SW480 (cell line): Measurements from ENCODE around the gene STPG4.
"Not testable (repeated sequence)": the region's sequence is repeated elsewhere in the genome, so short reads cannot be mapped to it uniquely, and the experiment has no call there.

Experiments
- DNase-seq: peaks from one replicate; pipeline ENCODE4 v3.0.0-alpha.2; 2016; ENCODE audit warnings: low spot score

Gene STPG4, protein sequence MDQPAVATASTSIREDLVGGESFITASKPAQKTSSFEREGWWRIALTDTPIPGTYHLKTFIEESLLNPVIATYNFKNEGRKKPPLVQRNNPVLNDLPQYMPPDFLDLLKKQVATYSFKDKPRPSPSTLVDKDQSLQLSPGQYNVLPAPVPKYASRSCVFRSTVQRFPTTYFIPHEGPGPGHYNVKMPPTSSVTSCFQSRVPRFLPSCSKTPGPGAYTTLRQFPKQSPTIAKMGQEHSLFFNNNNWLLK

DNA sequence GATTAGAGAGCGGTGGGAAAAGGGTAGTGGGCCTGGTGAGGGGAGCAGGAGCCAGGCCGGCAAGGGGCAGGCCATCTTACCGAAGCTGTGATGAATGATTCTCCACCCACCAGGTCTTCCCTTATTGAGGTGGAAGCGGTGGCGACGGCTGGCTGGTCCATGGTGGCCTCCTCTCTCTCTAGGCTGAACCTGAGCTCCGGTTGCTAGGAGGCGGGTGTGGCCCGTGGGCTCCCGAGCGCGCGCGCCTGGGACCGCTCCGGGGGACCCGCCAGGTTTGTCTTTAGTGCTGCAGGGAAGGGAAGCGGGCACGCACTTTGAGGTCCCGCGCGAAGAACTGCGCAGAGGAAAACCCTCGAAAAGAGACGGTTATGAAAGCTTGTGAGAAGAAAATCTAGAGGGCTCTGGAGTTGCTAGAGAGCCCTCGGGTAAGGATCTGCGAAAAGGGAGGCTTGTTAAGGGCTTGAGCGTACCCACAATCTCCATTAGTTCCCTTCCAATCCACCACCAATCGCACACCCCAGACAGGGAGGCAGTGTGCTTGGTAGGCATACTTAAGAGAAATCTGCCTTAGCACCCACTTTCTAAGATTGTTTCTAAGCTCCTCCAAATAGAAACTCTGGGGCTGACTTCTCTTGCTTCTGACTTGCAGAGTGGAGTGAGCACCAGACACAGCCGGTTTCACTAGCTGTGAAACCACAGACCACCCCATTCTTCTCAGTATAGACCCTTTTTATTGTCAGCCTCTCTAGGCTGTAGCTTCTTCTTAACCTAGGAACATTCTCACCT, at the start of gene STPG4:
Gene STPG4 (minus strand): TSS at position 218 of the 786 bp plus-strand sequence. CDS start 57 bp downstream, at position 161.
- DNase-seq, result no peak

GRCh38 chr2:47204691-47205090, 49.6 kb upstream of the STPG4 start:
- no peak for DNase-seq

DNA sequence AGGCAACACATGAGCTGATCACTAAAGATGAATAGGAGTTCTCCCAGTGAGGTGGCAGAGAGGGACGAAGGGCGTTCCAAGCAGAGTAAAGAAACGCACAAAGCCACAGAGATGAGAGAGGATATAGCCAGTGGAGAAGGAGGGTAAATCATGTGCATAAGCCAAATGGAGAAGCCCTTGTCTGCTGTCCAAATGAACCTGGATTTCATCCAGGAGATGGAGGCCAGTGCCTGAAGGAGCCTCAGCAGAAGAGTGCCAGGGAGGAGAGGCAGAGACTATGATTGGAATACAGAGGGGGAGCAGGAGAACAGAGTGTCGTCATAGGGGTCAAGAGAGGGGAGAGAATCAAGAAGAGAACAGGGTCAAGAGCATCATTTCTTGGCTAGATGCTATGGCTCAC, 48.9 kb upstream of the STPG4 start:
- DNase-seq, result no peak

DNA sequence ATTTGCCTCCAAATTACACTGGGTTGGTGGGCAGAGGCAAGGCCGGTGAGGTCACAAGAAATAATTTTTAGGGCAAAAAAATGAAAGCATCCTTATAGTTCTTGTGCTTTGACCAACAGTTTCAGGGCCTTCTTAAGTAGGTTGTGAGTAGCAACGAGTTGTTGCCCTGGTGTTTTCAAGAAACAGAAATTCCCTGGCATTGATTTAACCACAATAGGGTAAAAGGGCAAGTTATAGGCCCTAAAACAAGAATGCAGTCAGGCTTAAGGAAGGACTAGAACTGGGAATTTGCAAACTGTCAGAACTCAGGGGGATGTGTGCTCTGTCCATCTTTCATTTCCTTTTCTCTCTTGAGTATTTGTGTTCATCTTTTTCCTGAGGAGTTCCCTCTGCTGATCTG, 46.1 kb upstream of the STPG4 start:
- DNase-seq, result no peak

DNA sequence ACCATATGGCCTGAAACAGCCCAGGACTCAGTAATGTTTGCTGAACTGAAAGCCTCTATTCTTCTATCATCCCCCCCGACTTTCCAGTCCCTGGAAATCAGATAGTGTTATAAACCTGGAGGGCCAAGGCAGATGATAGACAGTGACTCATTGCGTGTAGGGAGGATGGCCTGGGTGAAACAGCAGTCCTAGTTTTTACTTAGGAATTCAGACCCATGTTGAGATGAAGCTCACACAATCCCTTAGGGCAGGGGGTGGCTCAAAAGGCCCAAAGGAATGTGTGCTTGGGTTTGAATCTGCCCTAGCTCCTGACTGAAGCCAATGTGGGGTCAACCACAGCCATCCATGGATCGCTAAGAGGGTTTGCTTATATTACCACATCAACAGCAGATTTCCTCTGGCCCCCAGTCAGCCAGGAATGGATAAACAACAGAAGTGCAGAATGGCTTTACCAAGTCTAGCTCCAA, 43.9 kb upstream of the STPG4 start:
- peak; percentile 95 for DNase-seq

DNA sequence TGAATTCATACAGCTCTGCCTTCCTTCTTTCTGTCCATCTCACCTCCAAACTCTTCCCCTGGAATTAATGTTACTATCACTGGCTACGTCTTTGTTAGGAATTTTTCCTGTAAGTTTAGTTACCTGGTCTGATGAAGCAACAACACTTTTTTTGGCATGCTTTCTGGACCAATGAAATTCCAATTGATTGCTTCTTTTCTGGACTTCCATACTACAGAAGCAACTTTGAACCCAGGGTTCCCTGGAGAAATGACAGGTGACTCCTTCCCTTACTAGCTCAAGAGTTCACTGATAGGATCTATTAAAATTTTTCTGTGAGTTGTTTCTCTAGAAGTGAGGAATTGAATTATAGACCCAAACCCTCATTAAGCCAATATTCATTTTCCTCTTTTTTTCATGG, 41.4 kb upstream of the STPG4 start:
- DNase-seq, result no peak

GRCh38 chr2:47196046-47196445, 40.9 kb upstream of the STPG4 start:
- no peak for DNase-seq

DNA sequence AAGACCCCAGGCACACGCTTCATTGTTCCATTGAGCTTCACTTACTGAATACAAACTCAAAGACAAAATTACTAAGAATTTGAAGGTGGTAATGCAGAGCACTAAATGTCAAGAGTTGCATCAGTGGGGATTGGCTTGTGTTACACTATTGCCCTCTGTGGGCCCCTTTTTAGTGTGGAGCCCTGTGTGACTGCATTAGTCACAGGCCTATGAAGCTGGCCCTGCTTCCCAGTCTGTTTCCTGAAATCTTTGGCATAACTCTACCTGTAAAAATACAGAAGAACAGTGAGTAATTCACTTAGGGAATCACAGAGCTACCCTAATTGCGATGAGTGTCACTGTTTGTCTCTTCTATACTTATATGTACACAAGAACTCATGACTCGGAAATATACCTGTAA, 40.0 kb upstream of the STPG4 start:
- peak; percentile 69 for DNase-seq

GRCh38 chr2:47194410-47194809, 39.3 kb upstream of the STPG4 start:
- DNase-seq, result no peak

- no peak for DNase-seq
These were observed 38.5 kb upstream of the STPG4 start for GRCh38 chr2:47193607-47194006.

GRCh38 chr2:47190188-47190881, 35.2 kb upstream of the STPG4 start:
- DNase-seq, result no peak

GRCh38 chr2:47189635-47190034, 34.5 kb upstream of the STPG4 start:
- DNase-seq, result no peak

- no peak for DNase-seq
These were observed 32.0 kb upstream of the STPG4 start for GRCh38 chr2:47187069-47187468.

- DNase-seq, result no peak
These were observed 31.2 kb upstream of the STPG4 start for GRCh38 chr2:47186351-47186750.

GRCh38 chr2:47185098-47185497, 30.0 kb upstream of the STPG4 start:
- not testable (repeated sequence) for DNase-seq

DNA sequence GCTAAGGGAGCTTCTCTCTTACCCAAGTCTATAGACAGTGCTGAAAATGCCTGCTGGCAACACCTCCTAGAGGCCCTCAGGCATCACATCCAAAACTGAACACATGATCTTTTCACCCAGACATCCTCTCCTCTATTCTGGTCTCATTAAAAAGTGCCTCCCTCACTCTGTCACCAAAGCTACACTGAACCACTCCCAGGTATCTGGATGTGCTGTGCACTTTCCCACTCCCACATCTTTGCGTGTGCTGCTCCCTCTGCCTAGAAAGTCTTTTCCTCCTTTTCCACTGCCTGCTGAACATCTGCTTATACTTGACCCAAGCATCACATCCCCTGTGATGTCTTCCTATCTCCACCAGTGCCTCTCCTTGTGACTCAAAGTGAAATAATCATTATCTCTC, 26.1 kb upstream of the STPG4 start:
- no peak for DNase-seq

DNA sequence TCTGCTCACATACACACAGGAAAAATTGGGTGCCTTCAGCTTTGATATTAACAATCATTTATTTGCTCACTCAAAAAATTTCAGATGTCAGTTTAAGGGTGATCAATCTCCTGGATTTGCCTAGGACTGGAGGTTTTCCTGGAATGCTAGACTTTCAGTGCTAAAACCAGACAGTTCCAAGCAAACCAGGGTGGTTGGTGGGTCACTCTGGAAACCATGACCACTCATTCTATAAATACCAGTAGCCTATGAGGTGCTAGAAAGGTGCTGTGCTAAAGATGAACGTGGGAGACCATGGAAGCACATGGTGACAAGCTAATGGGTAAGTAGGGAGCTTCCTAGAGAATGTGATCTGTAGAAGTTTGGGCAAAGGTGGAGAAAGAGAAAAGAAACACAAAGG, 25.4 kb upstream of the STPG4 start:
- DNase-seq, result no peak

- no peak for DNase-seq
These were observed 24.3 kb upstream of the STPG4 start for GRCh38 chr2:47179388-47179787.

DNA sequence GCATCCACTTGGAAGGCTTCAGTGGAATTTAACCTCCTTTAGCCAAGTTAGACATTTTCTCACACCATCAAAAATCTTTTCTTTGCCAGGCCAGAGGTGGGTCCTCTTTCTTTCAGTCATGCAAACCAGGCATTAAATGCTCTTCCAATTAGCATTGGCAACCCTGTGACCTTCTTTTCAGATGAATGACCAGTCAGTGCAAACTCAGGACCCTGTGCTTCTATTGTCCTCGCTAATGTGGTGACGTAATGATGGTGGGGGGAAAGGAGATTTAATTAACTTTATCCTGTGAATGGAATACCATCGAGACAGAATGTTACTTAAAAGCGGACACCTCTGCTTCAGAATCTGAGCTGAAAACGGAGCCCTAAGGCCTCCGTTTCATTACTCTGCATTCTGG, 23.2 kb upstream of the STPG4 start:
- no peak for DNase-seq

DNA sequence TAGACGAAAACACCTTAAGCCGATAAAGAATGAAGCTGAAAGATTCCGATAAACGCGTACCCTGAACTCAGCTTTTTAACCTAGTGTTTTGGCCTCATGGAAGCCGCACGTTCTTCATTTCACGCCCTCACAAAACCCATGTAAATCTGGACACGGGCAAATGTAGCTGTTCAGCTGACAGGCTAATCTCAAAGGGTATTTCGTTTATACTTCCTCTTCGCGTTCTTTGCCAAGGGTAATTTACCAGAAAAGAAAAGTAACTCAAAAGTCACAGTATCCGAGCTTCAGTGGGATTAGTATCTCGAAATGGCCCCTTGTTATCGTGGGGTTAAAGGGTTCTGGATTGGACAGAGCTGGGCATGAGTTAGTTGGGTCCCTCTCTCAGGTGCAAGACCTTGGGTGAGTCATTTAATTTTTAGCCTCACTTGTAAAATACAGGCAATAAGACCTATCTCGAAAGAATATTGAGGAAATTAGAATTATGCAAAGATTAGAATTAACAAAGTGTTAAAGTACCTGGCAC, 22.0 kb upstream of the STPG4 start:
- DNase-seq, result no peak

DNA sequence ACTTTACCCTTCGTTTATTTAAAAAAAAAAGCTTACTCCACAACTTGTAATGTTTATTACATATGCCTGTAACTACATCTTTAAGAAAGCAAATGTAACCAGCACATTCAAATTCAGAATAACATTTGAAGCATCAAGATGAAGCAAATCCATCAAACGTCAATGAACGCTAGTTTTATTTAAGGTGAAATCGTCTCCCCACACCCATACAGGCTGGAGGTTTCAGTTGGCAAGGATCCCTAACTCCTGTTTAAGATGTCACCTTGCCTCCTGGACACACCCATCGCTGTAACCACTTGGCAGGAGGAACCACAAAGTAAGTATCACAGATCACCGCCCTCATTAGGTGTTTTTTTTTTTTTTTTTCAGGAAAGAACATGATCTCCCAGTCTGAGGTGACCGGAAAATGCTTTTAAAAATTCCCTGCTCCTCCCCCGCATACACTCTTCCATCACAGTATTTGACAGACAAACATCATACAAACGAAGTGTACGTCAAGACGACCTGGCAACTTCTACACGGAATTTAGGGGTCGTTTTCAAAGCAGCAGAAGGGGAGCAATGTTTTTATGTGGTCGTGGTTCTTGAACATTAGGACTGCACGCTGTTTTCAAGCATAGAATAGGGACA, 19.7 kb upstream of the STPG4 start:
- DNase-seq, result peak; percentile 91
